ENCODE measurements around the gene KIT. TPM values are rescaled to one million over a fixed set of nuclear protein-coding genes. Genes with fewer than 3 reads are reported as not detected.

The KIT gene
- total and polyA plus RNA-seq, 10 of the 15 experiments (the other 5 are each of a cell fraction or from before 2014, with no cell fraction given) = 0.01 to 0.03 TPM; not detected in 8

DNA sequence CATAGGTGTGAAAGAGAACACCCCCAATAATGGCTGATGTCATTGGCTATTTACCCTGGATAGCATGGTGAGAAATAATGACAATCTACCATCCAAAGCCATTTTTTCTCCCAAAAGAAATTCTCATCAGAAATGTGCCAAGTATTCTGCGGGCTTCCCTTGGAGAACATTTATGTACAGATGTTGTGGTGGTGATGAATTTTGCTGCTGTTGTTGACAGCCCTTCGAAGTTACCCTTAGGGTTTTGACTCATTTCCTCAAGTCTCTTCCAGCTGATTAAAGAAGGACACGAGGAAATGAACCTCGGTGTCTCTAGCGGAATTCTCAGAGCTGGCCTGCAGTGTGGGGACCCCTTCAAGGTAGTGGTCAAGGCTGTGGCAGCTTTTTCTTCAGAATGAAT lies 3.4 kb downstream of the KIT start:
- H4K20me1 ChIP-seq (ENCODE audit: control insufficient read depth, insufficient read depth) = no peaks in the 10 kb centered on the region
- RAD21 ChIA-PET (ENCODE audit: unreplicated experiment) = no interaction called here
- no peaks in the 10 kb centered on the region for H3K9me3 ChIP-seq (replicated peaks; ENCODE audit: control insufficient read depth, insufficient read depth, low read length)
- no peak overlapping the region for H3K4me2 ChIP-seq (ENCODE audit: control insufficient read depth, insufficient read depth)
- peaks cover 13 to 22% of the 10 kb centered on the region in 2 experiments for H3K27me3 ChIP-seq (replicated peaks in 1 of 2; ENCODE audit: control insufficient read depth in 2 of 2, insufficient read depth in 2 of 2, low read length in 1 of 2)
- POLR2A ChIA-PET = no interaction called here
- H3K36me3 ChIP-seq (ENCODE audit: control insufficient read depth in 2 of 2, insufficient read depth in 2 of 2, low read length in 1 of 2) = no peaks in the 10 kb centered on the region
- SMC1A ChIA-PET (ENCODE audit: uncharacterized antibody, unreplicated experiment) = interaction anchor here (0.7 to 0.9 kb wide), 3 partner anchors 18 to 1408 kb away, joined by 3 to 4 read pairs (median 3); no protein-coding TSS in a partner anchor
- FAIRE-seq (no peak), DNase-seq (ENCODE audit: low read depth, low spot score) (no peak), ATAC-seq (no peak)
- TF ChIP-seq, protein P1, sequence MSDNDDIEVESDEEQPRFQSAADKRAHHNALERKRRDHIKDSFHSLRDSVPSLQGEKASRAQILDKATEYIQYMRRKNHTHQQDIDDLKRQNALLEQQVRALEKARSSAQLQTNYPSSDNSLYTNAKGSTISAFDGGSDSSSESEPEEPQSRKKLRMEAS (IDR thresholded peaks at IDR 0.05; ENCODE audit: low read depth, low read length) = no peak
- TF ChIP-seq, protein P2, sequence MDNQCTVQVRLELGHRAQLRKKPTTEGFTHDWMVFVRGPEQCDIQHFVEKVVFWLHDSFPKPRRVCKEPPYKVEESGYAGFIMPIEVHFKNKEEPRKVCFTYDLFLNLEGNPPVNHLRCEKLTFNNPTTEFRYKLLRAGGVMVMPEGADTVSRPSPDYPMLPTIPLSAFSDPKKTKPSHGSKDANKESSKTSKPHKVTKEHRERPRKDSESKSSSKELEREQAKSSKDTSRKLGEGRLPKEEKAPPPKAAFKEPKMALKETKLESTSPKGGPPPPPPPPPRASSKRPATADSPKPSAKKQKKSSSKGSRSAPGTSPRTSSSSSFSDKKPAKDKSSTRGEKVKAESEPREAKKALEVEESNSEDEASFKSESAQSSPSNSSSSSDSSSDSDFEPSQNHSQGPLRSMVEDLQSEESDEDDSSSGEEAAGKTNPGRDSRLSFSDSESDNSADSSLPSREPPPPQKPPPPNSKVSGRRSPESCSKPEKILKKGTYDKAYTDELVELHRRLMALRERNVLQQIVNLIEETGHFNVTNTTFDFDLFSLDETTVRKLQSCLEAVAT (IDR thresholded peaks at IDR 0.05) = no peak
- TF ChIP-seq, protein P3, sequence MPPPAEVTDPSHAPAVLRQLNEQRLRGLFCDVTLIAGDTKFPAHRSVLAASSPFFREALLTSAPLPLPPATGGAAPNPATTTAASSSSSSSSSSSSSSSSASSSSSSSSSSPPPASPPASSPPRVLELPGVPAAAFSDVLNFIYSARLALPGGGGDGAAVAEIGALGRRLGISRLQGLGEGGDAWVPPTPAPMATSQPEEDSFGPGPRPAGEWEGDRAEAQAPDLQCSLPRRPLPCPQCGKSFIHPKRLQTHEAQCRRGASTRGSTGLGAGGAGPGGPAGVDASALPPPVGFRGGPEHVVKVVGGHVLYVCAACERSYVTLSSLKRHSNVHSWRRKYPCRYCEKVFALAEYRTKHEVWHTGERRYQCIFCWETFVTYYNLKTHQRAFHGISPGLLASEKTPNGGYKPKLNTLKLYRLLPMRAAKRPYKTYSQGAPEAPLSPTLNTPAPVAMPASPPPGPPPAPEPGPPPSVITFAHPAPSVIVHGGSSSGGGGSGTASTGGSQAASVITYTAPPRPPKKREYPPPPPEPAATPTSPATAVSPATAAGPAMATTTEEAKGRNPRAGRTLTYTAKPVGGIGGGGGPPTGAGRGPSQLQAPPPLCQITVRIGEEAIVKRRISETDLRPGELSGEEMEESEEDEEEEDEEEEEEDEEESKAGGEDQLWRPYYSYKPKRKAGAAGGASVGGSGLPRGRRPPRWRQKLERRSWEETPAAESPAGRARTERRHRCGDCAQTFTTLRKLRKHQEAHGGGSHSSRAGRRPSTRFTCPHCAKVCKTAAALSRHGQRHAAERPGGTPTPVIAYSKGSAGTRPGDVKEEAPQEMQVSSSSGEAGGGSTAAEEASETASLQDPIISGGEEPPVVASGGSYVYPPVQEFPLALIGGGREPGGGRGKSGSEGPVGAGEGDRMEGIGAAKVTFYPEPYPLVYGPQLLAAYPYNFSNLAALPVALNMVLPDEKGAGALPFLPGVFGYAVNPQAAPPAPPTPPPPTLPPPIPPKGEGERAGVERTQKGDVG (CRISPR knock-in tag; IDR thresholded peaks at IDR 0.05) = no peak
- TF ChIP-seq, protein P4, sequence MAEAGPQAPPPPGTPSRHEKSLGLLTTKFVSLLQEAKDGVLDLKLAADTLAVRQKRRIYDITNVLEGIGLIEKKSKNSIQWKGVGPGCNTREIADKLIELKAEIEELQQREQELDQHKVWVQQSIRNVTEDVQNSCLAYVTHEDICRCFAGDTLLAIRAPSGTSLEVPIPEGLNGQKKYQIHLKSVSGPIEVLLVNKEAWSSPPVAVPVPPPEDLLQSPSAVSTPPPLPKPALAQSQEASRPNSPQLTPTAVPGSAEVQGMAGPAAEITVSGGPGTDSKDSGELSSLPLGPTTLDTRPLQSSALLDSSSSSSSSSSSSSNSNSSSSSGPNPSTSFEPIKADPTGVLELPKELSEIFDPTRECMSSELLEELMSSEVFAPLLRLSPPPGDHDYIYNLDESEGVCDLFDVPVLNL (IDR thresholded peaks at IDR 0.05; ENCODE audit: low read depth, low read length) = no peak
- TF ChIP-seq, protein P5, sequence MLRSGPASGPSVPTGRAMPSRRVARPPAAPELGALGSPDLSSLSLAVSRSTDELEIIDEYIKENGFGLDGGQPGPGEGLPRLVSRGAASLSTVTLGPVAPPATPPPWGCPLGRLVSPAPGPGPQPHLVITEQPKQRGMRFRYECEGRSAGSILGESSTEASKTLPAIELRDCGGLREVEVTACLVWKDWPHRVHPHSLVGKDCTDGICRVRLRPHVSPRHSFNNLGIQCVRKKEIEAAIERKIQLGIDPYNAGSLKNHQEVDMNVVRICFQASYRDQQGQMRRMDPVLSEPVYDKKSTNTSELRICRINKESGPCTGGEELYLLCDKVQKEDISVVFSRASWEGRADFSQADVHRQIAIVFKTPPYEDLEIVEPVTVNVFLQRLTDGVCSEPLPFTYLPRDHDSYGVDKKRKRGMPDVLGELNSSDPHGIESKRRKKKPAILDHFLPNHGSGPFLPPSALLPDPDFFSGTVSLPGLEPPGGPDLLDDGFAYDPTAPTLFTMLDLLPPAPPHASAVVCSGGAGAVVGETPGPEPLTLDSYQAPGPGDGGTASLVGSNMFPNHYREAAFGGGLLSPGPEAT (IDR thresholded peaks at IDR 0.05; ENCODE audit: low read depth) = no peak
- TF ChIP-seq STAT3 (IDR thresholded peaks at IDR 0.05; ENCODE audit: low read depth, low read length) (no peak), EZH2 (IDR thresholded peaks at IDR 0.05; ENCODE audit: borderline replicate concordance, control insufficient read depth, low read depth, low read length) (no peak)
- TF ChIP-seq, protein P6, sequence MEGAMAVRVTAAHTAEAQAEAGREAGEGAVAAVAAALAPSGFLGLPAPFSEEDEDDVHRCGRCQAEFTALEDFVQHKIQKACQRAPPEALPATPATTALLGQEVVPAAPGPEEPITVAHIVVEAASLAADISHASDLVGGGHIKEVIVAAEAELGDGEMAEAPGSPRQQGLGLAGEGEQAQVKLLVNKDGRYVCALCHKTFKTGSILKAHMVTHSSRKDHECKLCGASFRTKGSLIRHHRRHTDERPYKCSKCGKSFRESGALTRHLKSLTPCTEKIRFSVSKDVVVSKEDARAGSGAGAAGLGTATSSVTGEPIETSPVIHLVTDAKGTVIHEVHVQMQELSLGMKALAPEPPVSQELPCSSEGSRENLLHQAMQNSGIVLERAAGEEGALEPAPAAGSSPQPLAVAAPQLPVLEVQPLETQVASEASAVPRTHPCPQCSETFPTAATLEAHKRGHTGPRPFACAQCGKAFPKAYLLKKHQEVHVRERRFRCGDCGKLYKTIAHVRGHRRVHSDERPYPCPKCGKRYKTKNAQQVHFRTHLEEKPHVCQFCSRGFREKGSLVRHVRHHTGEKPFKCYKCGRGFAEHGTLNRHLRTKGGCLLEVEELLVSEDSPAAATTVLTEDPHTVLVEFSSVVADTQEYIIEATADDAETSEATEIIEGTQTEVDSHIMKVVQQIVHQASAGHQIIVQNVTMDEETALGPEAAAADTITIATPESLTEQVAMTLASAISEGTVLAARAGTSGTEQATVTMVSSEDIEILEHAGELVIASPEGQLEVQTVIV (IDR thresholded peaks at IDR 0.05; ENCODE audit: borderline replicate concordance, partially characterized antibody) = no peak
- CTCF ChIA-PET = no interaction called here
- no peak overlapping the region for H3K4me3 ChIP-seq
- H3K79me2 ChIP-seq (ENCODE audit: control insufficient read depth, insufficient read depth, low read length) = no peaks in the 10 kb centered on the region
- no peak overlapping the region for H3K27ac ChIP-seq (ENCODE audit: control insufficient read depth, insufficient read depth)
- H3K9ac ChIP-seq (ENCODE audit: control insufficient read depth, insufficient read depth, low read length) = no peak overlapping the region
- in situ Hi-C loops (cut with MboI) (no loop called here), intact Hi-C loops (cut with micrococcal nuclease; ENCODE audit: unreplicated experiment) (no loop called here)
- H2AFZ ChIP-seq (ENCODE audit: control insufficient read depth, low read depth, low read length) = no peak overlapping the region
- BruUV-seq (replicated peaks) = no TSS peak
- WGBS (ENCODE audit: insufficient coverage, insufficient replicate concordance, low lambda C conversion rate, missing lambda C conversion rate) = 38% methylated on average over 5 of the region's 5 CpGs
- H3K4me1 ChIP-seq (ENCODE audit: control insufficient read depth, insufficient read depth, low read length) = no peaks in the 10 kb centered on the region

All from GM12878 (cell line).